Tibial nerve (tissue), 4 donors: Measurements from ENCODE around the gene UVSSA. TPM values are rescaled to one million over a fixed set of nuclear protein-coding genes. Genes with fewer than 3 reads are reported as not detected.

Experiments used
- DNase-seq, 2 donors: peaks; one replicate each; pipeline ENCODE4 v3.0.0-alpha.2; 2019; ENCODE audit warnings: low spot score in 2 of 2
- H3K27ac ChIP-seq, 4 donors: fragments of 200-600 bp; sonication (generic) in 3 of 4; one replicate each; pipeline ENCODE4 v1.5.1; 2017 to 2019; ENCODE audit warnings: mild to moderate bottlenecking in 1 of 4
- H3K27me3 ChIP-seq, 2 donors: fragments of 200-600 bp; sonication (generic) in 1 of 2; one replicate each; pipeline versions ENCODE4 v1.5.1 to v1.6.0; 2017 to 2019
- H3K36me3 ChIP-seq, 3 donors: fragments of 200-600 bp; sonication (generic); one replicate each; pipeline ENCODE4 v1.5.1; 2018 to 2019
- H3K4me1 ChIP-seq, 4 donors: fragments of 200-600 bp; sonication (generic) in 3 of 4; one replicate each; pipeline ENCODE4 v1.5.1; 2017 to 2019
- H3K4me3 ChIP-seq, 4 donors: fragments of 200-600 bp; sonication (generic) in 3 of 4; one replicate each; pipeline ENCODE4 v1.5.1; 2017 to 2019; ENCODE audit warnings: mild to moderate bottlenecking in 1 of 4, moderate library complexity in 1 of 4
- H3K9me3 ChIP-seq, 4 donors: fragments of 200-600 bp; sonication (generic) in 3 of 4; one replicate each; pipeline ENCODE4 v1.5.1; 2017 to 2019
- CTCF ChIP-seq, 5 experiments: fragments of 200-600 bp in 3 of 5; fragments of 450-650 bp in 2 of 5; sonication (generic) in 3 of 5; IDR thresholded peaks; one replicate each; pipeline ENCODE4 v1.5.1; 2016 to 2019; ENCODE audit warnings: antibody characterized with exemption in 5 of 5, mild to moderate bottlenecking in 3 of 5, moderate library complexity in 2 of 5
- EP300 ChIP-seq, 2 donors: sonication (generic); formaldehyde crosslinking; IDR thresholded peaks; one replicate each; pipeline ENCODE4 v1.6.1; 2017; ENCODE audit warnings: antibody characterized with exemption in 2 of 2, mild to moderate bottlenecking in 1 of 2
- POLR2A ChIP-seq, 2 donors: fragments of 450-650 bp; IDR thresholded peaks; one replicate each; pipeline ENCODE4 v1.6.1; 2017; ENCODE audit warnings: antibody characterized with exemption in 2 of 2, mild to moderate bottlenecking in 2 of 2, moderate library complexity in 2 of 2
- WGBS, 2 donors: methylation state at CpG; one replicate each; pipeline ENCODE4 v1.1.5; 2018; 5-methylcytosine and 5-hydroxymethylcytosine counted together
- total RNA-seq, 4 donors: library from RNA; depleted of rRNA; stranded (reverse); fragments of >200 nt; gene quantifications; one replicate each; pipeline ENCODE4 v1.1.0, GENCODE V29; 2016

UVSSA gene
- total RNA-seq, 4 donors from 2014 or later = 29.8 to 72.0 (median 30.4) TPM

GRCh38 chr4:1373892-1374705, 27.1 kb downstream of the UVSSA start:
- WGBS, 2 donors = 91 to 92% methylated on average over 30 to 42 of the region's 42 CpGs
- no peak overlapping the region for H3K27ac ChIP-seq
- TF ChIP-seq EP300 (IDR thresholded peaks at IDR 0.05) = no peak
- no peak for TF ChIP-seq CTCF (IDR thresholded peaks at IDR 0.05)
- TF ChIP-seq POLR2A (IDR thresholded peaks at IDR 0.05) = no peak
- no peak overlapping the region for H3K4me3 ChIP-seq
- no peaks in the 10 kb centered on the region for H3K9me3 ChIP-seq
- peaks cover 0 to 5% (median 0%) of the 10 kb centered on the region in 4 donors for H3K4me1 ChIP-seq
- peaks cover 0 to 90% (median 6%) of the 10 kb centered on the region in 3 donors for H3K36me3 ChIP-seq
- DNase-seq = no peak
- H3K27me3 ChIP-seq = no peaks in the 10 kb centered on the region

- Histone ChIP-seq H3K4me3 (no peak overlapping the region), H3K36me3 (peaks cover 0 to 95% (median 6%) of the 10 kb centered on the region in 3 donors), H3K4me1 (peaks cover 0 to 5% (median 0%) of the 10 kb centered on the region in 4 donors), H3K9me3 (no peaks in the 10 kb centered on the region), H3K27me3 (no peaks in the 10 kb centered on the region), H3K27ac (no peak overlapping the region)
- TF ChIP-seq EP300 (IDR thresholded peaks at IDR 0.05) = no peak
- TF ChIP-seq POLR2A (IDR thresholded peaks at IDR 0.05) = no peak
- TF ChIP-seq CTCF (IDR thresholded peaks at IDR 0.05) = no peak
- DNase-seq = no peak
- WGBS, 2 donors = 91 to 96% methylated on average over 12 of the region's 14 CpGs
These were observed 27.7 kb downstream of the UVSSA start for GRCh38 chr4:1374706-1375045.

GRCh38 chr4:1375051-1375721, 28.2 kb downstream of the UVSSA start:
- H3K4me1 ChIP-seq = peaks cover 0 to 5% (median 0%) of the 10 kb centered on the region in 4 donors
- H3K36me3 ChIP-seq = peaks cover 0 to 99% (median 6%) of the 10 kb centered on the region in 3 donors
- no peaks in the 10 kb centered on the region for H3K27me3 ChIP-seq
- H3K4me3 ChIP-seq = no peak overlapping the region
- DNase-seq = no peak
- H3K27ac ChIP-seq = no peak overlapping the region
- TF ChIP-seq EP300 (IDR thresholded peaks at IDR 0.05) = no peak
- TF ChIP-seq CTCF (IDR thresholded peaks at IDR 0.05) = no peak
- TF ChIP-seq POLR2A (IDR thresholded peaks at IDR 0.05) = no peak
- no peaks in the 10 kb centered on the region for H3K9me3 ChIP-seq
- 94 to 97% methylated on average over 29 to 36 of the region's 36 CpGs for WGBS, 2 donors

GRCh38 chr4:1375761-1376322, 28.8 kb downstream of the UVSSA start:
- H3K36me3 ChIP-seq = peaks cover 0 to 99% (median 6%) of the 10 kb centered on the region in 3 donors

More at GRCh38 chr4:1375761-1376322, 28.8 kb downstream of the UVSSA start:
- no peak for TF ChIP-seq POLR2A (IDR thresholded peaks at IDR 0.05)
- no peak for TF ChIP-seq CTCF (IDR thresholded peaks at IDR 0.05)
- TF ChIP-seq EP300 (IDR thresholded peaks at IDR 0.05) = no peak
- Histone ChIP-seq H3K9me3 (no peaks in the 10 kb centered on the region), H3K27me3 (no peaks in the 10 kb centered on the region), H3K4me3 (no peak overlapping the region), H3K27ac (no peak overlapping the region), H3K4me1 (peaks cover 0 to under 1% (median 0%) of the 10 kb centered on the region in 4 donors)
- no peak for DNase-seq
- WGBS, 2 donors = 40 to 95% methylated on average over 1 to 4 of the region's 17 CpGs
